Measurements from ENCODE around the gene SLC25A25.
"Not testable (repeated sequence)": the region's sequence is repeated elsewhere in the genome, so short reads cannot be mapped to it uniquely, and the experiment has no call there.

The SLC25A25 gene

GRCh38 chr9:128070874-128071273 lies 2.8 kb downstream of the SLC25A25 start:
- DNase-seq (ENCODE audit: low read depth), result no peak

GRCh38 chr9:128071475-128071874 lies 3.4 kb downstream of the SLC25A25 start:
- not testable (repeated sequence) for DNase-seq (ENCODE audit: low read depth); H3K4me3 ChIP-seq (ENCODE audit: low read depth, low read length)

More at GRCh38 chr9:128070874-128071273, 2.8 kb downstream of the SLC25A25 start:
- H3K4me3 ChIP-seq (ENCODE audit: low read depth, low read length), result no peak overlapping the region

- DNase-seq (ENCODE audit: low read depth), result peak; percentile 55
- peak overlapping the region; percentile 9 for H3K4me3 ChIP-seq (ENCODE audit: low read depth, low read length)
These were observed 4.4 kb downstream of the SLC25A25 start for GRCh38 chr9:128072144-128073021.

- no peak for DNase-seq (ENCODE audit: low read depth)
- H3K4me3 ChIP-seq (ENCODE audit: low read depth, low read length), result no peak overlapping the region
These were observed 5.3 kb downstream of the SLC25A25 start for GRCh38 chr9:128073253-128073886.

GRCh38 chr9:128077847-128078503 lies 9.9 kb downstream of the SLC25A25 start:
- no peak overlapping the region for H3K4me3 ChIP-seq (ENCODE audit: low read depth, low read length)
- no peak for DNase-seq (ENCODE audit: low read depth)

- H3K4me3 ChIP-seq (ENCODE audit: low read depth, low read length), result no peak overlapping the region
- no peak for DNase-seq (ENCODE audit: low read depth)
These were observed 10.7 kb downstream of the SLC25A25 start for GRCh38 chr9:128078504-128079434.

GRCh38 chr9:128080206-128080605 lies 12.2 kb downstream of the SLC25A25 start:
- no peak overlapping the region for H3K4me3 ChIP-seq (ENCODE audit: low read depth, low read length)
- DNase-seq (ENCODE audit: low read depth), result no peak

GRCh38 chr9:128081056-128081455 lies 13.0 kb downstream of the SLC25A25 start:
- peak; percentile 91 for DNase-seq (ENCODE audit: low read depth)
- no peak overlapping the region for H3K4me3 ChIP-seq (ENCODE audit: low read depth, low read length)

GRCh38 chr9:128082151-128082550 lies 14.1 kb downstream of the SLC25A25 start:
- DNase-seq (ENCODE audit: low read depth), result no peak
- no peak overlapping the region for H3K4me3 ChIP-seq (ENCODE audit: low read depth, low read length)

GRCh38 chr9:128084746-128085145 lies 16.7 kb downstream of the SLC25A25 start:
- no peak for DNase-seq (ENCODE audit: low read depth)
- no peak overlapping the region for H3K4me3 ChIP-seq (ENCODE audit: low read depth, low read length)

GRCh38 chr9:128085943-128086342 lies 17.9 kb downstream of the SLC25A25 start:
- no peak for DNase-seq (ENCODE audit: low read depth)
- H3K4me3 ChIP-seq (ENCODE audit: low read depth, low read length), result no peak overlapping the region

- H3K4me3 ChIP-seq (ENCODE audit: low read depth, low read length), result no peak overlapping the region
- no peak for DNase-seq (ENCODE audit: low read depth)
These were observed 19.2 kb downstream of the SLC25A25 start for GRCh38 chr9:128087262-128087661.

- no peak for DNase-seq (ENCODE audit: low read depth)
- no peak overlapping the region for H3K4me3 ChIP-seq (ENCODE audit: low read depth, low read length)
These were observed 20.4 kb downstream of the SLC25A25 start for GRCh38 chr9:128088253-128088945.

GRCh38 chr9:128089299-128089698 lies 21.3 kb downstream of the SLC25A25 start:
- no peak overlapping the region for H3K4me3 ChIP-seq (ENCODE audit: low read depth, low read length)
- DNase-seq (ENCODE audit: low read depth), result no peak

GRCh38 chr9:128091144-128091543 lies 23.1 kb downstream of the SLC25A25 start:
- DNase-seq (ENCODE audit: low read depth), result peak; percentile 86
- H3K4me3 ChIP-seq (ENCODE audit: low read depth, low read length), result peak overlapping the region; percentile 49

GRCh38 chr9:128091571-128091970 lies 23.5 kb downstream of the SLC25A25 start:
- DNase-seq (ENCODE audit: low read depth), result no peak
- peak overlapping the region; percentile 49 for H3K4me3 ChIP-seq (ENCODE audit: low read depth, low read length)

- no peak for DNase-seq (ENCODE audit: low read depth)
- H3K4me3 ChIP-seq (ENCODE audit: low read depth, low read length), result peak overlapping the region; percentile 49
These were observed 24.4 kb downstream of the SLC25A25 start for GRCh38 chr9:128092199-128092977.

- no peak for DNase-seq (ENCODE audit: low read depth)
- H3K4me3 ChIP-seq (ENCODE audit: low read depth, low read length), result peak overlapping the region; percentile 15
These were observed 25.0 kb downstream of the SLC25A25 start for GRCh38 chr9:128093011-128093410.

All from skeletal muscle cell (primary cell).